ENCODE results near the gene STX8.

DNA sequence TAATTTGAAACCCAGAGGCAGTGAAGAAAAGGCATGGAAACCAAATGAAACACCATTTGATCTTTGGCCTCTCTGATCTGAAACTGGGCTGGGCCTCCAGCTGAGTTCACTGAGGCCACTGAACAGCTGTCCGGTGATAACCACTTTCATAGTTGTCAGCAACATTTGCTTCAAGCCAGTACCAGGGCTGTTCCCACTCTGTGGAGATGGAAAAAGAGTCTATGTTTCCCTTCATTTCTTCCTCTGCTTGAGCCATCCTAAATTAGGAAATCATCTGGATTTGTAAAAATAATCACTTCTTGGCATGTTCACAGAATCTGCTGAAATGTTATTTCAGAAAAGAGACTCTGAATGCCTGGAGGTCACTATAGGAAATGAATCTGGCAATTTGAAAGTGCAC, 119.3 kb downstream of the STX8 start:
- TF ChIP-seq POLR2A (IDR thresholded peaks at IDR 0.05; ENCODE audit: low read depth, low read length) (no peak), TAF1 (IDR thresholded peaks at IDR 0.05; ENCODE audit: borderline replicate concordance, low read depth, low read length) (no peak)

Data from GM12892 (cell line).